ENCODE measurements around the gene ING1. TPM values are rescaled to one million over a fixed set of nuclear protein-coding genes. Genes with fewer than 3 reads are reported as not detected.

ING1 gene
- total RNA-seq, 8 experiments from 2014 or later = 4.7 to 21.8 (median 10.6) TPM

GRCh38 chr13:110737555-110737954, 24.1 kb downstream of the ING1 start:
- in situ Hi-C loops (cut with MboI; ENCODE audit: low pct_unique_long_range_greater_than_20kb in 2 of 9, low sequenced_read_pairs in 9 of 9, unreplicated experiment in 9 of 9) = no loop called here
- Histone ChIP-seq H3K4me3 (no peak overlapping the region), H3K4me1 (replicated peaks in 1 of 2) (no peaks in the 10 kb centered on the region), H3K27ac (no peak overlapping the region)
- no peak for ATAC-seq (replicated peaks in 6 of 8)

- Histone ChIP-seq H3K4me3 (no peak overlapping the region), H3K4me1 (replicated peaks in 1 of 2) (no peaks in the 10 kb centered on the region), H3K27ac (no peak overlapping the region)
- WGBS, 10 experiments = 71 to 88% methylated on average over 1 of the region's 1 CpG; no CpG with 5 or more reads in 8 of the 10 experiments
- no peak for ATAC-seq (replicated peaks in 6 of 8)
- in situ Hi-C loops (cut with MboI; ENCODE audit: low pct_unique_long_range_greater_than_20kb in 2 of 9, low sequenced_read_pairs in 9 of 9, unreplicated experiment in 9 of 9) = no loop called here
These were observed 30.2 kb downstream of the ING1 start for GRCh38 chr13:110743687-110744086.

DNA sequence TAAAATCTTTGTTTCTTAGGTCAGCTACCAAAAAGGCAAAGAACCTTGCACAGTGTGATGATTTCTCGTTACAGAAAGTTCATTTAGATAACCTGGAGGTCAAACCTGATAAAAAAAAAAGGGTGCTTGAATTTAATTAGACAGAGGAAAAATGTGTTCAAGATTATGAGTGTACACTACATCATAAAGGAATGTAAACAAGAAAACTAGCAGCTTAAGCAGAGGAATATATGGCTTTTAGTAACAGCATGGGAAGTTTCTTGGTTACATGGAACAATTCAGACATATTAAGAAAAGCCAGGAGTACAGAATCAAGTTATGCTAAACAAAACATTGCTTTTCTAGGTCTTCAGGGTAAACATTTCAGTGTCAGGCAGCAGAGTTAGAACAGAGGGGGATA, 32.9 kb downstream of the ING1 start:
- no peak overlapping the region for H3K4me3 ChIP-seq
- no peaks in the 10 kb centered on the region for H3K4me1 ChIP-seq (replicated peaks in 1 of 2)
- WGBS, 10 experiments = 17 to 100% (median 94%) methylated on average over 1 of the region's 1 CpG; no CpG with 5 or more reads in 1 of the 10 experiments
- no peak for ATAC-seq (replicated peaks in 6 of 8)
- no peak overlapping the region for H3K27ac ChIP-seq
- in situ Hi-C loops (cut with MboI; ENCODE audit: low pct_unique_long_range_greater_than_20kb in 2 of 9, low sequenced_read_pairs in 9 of 9, unreplicated experiment in 9 of 9) = no loop called here

DNA sequence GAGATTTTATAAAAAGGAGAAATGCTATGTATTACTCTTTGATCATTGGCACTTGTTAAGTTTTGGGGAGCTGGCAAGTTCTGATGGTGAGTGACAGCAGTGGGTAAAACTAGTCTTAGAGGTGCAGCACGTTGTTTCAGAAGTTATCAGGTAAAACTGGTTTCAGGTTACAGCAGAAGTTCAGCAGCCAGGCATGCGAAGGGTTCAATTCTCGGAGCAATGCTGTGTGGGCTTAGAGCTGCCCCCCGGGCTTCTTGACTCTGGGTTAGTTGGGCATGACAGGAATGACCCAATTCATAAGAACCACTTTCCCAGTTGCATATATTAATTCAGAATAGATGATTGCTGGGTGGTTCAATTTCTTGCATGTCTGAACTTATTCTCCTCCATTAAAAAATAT, 34.8 kb downstream of the ING1 start:
- H3K4me1 ChIP-seq (replicated peaks in 1 of 2) = no peaks in the 10 kb centered on the region
- 50 to 100% (median 81%) methylated on average over 1 to 4 of the region's 4 CpGs; no CpG with 5 or more reads in 1 of the 10 experiments for WGBS, 10 experiments
- no peak for ATAC-seq (replicated peaks in 6 of 8)
- H3K27ac ChIP-seq = no peak overlapping the region
- no peak overlapping the region for H3K4me3 ChIP-seq
- in situ Hi-C loops (cut with MboI; ENCODE audit: low pct_unique_long_range_greater_than_20kb in 2 of 9, low sequenced_read_pairs in 9 of 9, unreplicated experiment in 9 of 9) = no loop called here

- Histone ChIP-seq H3K4me3 (no peak overlapping the region), H3K27ac (no peak overlapping the region), H3K4me1 (replicated peaks in 1 of 2) (no peaks in the 10 kb centered on the region)
- in situ Hi-C loops (cut with MboI; ENCODE audit: low pct_unique_long_range_greater_than_20kb in 2 of 9, low sequenced_read_pairs in 9 of 9, unreplicated experiment in 9 of 9) = no loop called here
- WGBS, 10 experiments = 25 to 100% (median 69%) methylated on average over 1 to 3 of the region's 3 CpGs; no CpG with 5 or more reads in 1 of the 10 experiments
- ATAC-seq (replicated peaks in 6 of 8) = peak in 3 of 8 experiments; percentile 44 to 61 (median 54)
These were observed 42.7 kb downstream of the ING1 start for GRCh38 chr13:110756219-110756631.

DNA sequence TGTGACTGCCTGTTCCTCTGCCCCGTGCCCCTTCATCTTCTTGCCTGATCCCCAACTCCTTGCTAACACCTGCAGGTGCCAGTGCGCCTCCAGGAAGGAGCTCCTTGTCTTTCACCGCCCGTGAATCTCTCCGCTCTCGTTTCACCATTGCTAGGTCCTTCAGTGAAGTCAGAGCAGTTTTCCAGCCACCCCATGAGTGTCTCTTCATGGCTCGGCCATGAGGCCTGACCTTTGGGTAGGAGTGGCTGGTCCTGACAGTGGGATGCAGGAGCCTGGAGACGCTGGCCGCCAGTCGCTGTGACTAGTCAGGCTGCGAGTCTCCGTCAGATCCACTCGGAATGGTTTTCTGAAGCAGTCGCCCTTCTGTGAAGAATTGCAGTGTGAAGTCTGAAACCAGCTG, 43.8 kb downstream of the ING1 start:
- 77 to 100% (median 84%) methylated on average over 1 to 13 of the region's 14 CpGs; no CpG with 5 or more reads in 3 of the 10 experiments for WGBS, 10 experiments
- no peak overlapping the region for H3K27ac ChIP-seq
- ATAC-seq (replicated peaks in 6 of 8) = no peak
- no peaks in the 10 kb centered on the region for H3K4me1 ChIP-seq (replicated peaks in 1 of 2)
- in situ Hi-C loops (cut with MboI; ENCODE audit: low pct_unique_long_range_greater_than_20kb in 2 of 9, low sequenced_read_pairs in 9 of 9, unreplicated experiment in 9 of 9) = no loop called here
- H3K4me3 ChIP-seq = no peak overlapping the region

DNA sequence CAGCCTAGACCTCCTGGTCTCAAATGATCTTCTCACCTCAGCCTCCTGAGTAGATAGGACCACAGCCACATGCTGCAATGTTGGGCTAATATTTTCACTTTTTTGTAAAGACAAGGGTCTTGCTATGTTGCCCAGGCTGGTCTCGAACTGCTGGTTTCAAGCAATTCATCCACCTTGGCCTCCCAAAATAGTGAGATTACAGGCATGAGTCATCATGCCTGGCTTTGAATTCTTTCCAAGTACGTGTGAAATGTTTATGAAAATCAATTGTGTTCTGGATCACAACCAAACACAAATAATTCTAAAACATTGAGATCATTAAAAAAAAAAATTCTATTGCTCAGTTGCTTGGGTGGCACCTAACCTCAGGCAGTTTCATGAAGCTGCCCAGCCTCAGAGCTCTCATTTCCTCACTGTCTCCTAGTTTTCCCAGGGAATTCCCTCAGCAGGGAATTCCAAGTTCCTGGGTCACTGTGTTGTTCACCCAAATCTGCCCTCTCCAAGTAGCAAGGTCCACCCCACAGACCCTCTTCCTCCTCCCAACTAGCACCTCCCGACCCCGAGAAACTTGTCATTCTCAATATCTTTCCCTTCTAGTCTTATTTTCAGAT, 44.8 kb downstream of the ING1 start:
- WGBS, 10 experiments = 30 to 87% (median 71%) methylated on average over 1 to 4 of the region's 4 CpGs; no CpG with 5 or more reads in 1 of the 10 experiments
- H3K4me3 ChIP-seq = no peak overlapping the region
- no peak overlapping the region for H3K27ac ChIP-seq
- in situ Hi-C loops (cut with MboI; ENCODE audit: low pct_unique_long_range_greater_than_20kb in 2 of 9, low sequenced_read_pairs in 9 of 9, unreplicated experiment in 9 of 9) = no loop called here
- no peaks in the 10 kb centered on the region for H3K4me1 ChIP-seq (replicated peaks in 1 of 2)
- peak in 1 of 8 experiments; percentile 23 for ATAC-seq (replicated peaks in 6 of 8)

DNA sequence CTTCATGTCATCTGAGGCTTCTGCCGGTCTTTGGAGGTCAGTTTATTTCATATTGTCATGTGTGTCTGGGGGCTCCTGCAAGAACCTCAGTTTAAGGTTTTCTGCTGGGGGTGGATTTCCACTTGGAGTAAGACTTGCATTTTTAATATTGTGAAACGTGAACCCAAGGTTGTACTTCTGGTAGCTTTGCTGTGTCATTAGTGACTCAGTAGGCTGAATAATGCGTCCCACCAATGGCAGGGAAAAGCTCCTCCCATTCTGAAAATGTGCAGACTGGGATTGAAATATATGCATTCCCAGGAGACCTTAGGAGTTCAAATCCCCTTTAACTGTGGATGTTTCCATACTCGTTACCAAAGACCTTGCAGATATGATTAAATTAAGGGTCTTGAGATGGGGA, 46.2 kb downstream of the ING1 start:
- H3K4me3 ChIP-seq = no peak overlapping the region
- ATAC-seq (replicated peaks in 6 of 8) = peak in 2 of 8 experiments; percentile 62 to 69
- no peak overlapping the region for H3K27ac ChIP-seq
- no peaks in the 10 kb centered on the region for H3K4me1 ChIP-seq (replicated peaks in 1 of 2)
- in situ Hi-C loops (cut with MboI; ENCODE audit: low pct_unique_long_range_greater_than_20kb in 2 of 9, low sequenced_read_pairs in 9 of 9, unreplicated experiment in 9 of 9) = no loop called here
- WGBS, 10 experiments = 20 to 100% (median 80%) methylated on average over 1 to 4 of the region's 4 CpGs; no CpG with 5 or more reads in 1 of the 10 experiments

GRCh38 chr13:110760611-110761010, 47.1 kb downstream of the ING1 start:
- Histone ChIP-seq H3K27ac (no peak overlapping the region), H3K4me1 (replicated peaks in 1 of 2) (no peaks in the 10 kb centered on the region), H3K4me3 (no peak overlapping the region)
- WGBS, 10 experiments = 61 to 100% (median 95%) methylated on average over 1 to 6 of the region's 6 CpGs; no CpG with 5 or more reads in 4 of the 10 experiments
- in situ Hi-C loops (cut with MboI; ENCODE audit: low pct_unique_long_range_greater_than_20kb in 2 of 9, low sequenced_read_pairs in 9 of 9, unreplicated experiment in 9 of 9) = no loop called here
- ATAC-seq (replicated peaks in 6 of 8) = no peak

- H3K27ac ChIP-seq = no peak overlapping the region
- H3K4me3 ChIP-seq = no peak overlapping the region
- 14 to 80% (median 45%) methylated on average over 1 to 4 of the region's 4 CpGs for WGBS, 10 experiments
- in situ Hi-C loops (cut with MboI; ENCODE audit: low pct_unique_long_range_greater_than_20kb in 2 of 9, low sequenced_read_pairs in 9 of 9, unreplicated experiment in 9 of 9) = no loop called here
- H3K4me1 ChIP-seq (replicated peaks in 1 of 2) = no peaks in the 10 kb centered on the region
- ATAC-seq (replicated peaks in 6 of 8) = no peak
These were observed 53.4 kb downstream of the ING1 start for GRCh38 chr13:110766671-110767430.

- no peak overlapping the region for H3K4me3 ChIP-seq
- H3K4me1 ChIP-seq (replicated peaks in 1 of 2) = no peaks in the 10 kb centered on the region
- H3K27ac ChIP-seq = no peak overlapping the region
- ATAC-seq (replicated peaks in 6 of 8) = no peak
- WGBS, 10 experiments = 54 to 100% (median 93%) methylated on average over 1 to 7 of the region's 7 CpGs; no CpG with 5 or more reads in 1 of the 10 experiments
- in situ Hi-C loops (cut with MboI; ENCODE audit: low pct_unique_long_range_greater_than_20kb in 2 of 9, low sequenced_read_pairs in 9 of 9, unreplicated experiment in 9 of 9) = no loop called here
These were observed 54.0 kb downstream of the ING1 start for GRCh38 chr13:110767476-110767875.

DNA sequence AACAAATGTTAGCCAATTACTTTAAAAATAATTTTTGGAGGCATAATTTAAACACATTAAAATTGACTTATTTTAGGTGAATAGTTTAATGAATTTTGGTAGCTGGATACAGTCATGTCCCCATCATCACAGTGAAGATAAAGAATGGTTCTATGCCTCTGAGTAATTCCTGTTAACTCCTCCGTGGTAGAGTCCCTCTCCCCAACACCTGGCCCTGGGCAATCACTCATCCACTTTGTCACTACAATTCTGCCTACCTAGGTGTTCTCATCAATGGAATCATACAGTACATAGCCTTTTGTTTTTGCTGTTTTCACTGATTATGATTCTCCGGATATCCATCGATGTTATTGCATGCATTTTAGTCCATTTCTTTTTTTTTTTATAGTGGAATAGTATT, 55.6 kb downstream of the ING1 start:
- H3K27ac ChIP-seq = no peak overlapping the region
- no peaks in the 10 kb centered on the region for H3K4me1 ChIP-seq (replicated peaks in 1 of 2)
- no peak for ATAC-seq (replicated peaks in 6 of 8)
- 49 to 86% (median 58%) methylated on average over 3 of the region's 3 CpGs; no CpG with 5 or more reads in 1 of the 10 experiments for WGBS, 10 experiments
- in situ Hi-C loops (cut with MboI; ENCODE audit: low pct_unique_long_range_greater_than_20kb in 2 of 9, low sequenced_read_pairs in 9 of 9, unreplicated experiment in 9 of 9) = no loop called here
- H3K4me3 ChIP-seq = no peak overlapping the region

- Histone ChIP-seq H3K4me1 (replicated peaks in 1 of 2) (no peaks in the 10 kb centered on the region), H3K4me3 (no peak overlapping the region), H3K27ac (no peak overlapping the region)
- WGBS, 10 experiments = 0 to 88% (median 73%) methylated on average over 1 to 6 of the region's 10 CpGs; no CpG with 5 or more reads in 4 of the 10 experiments
- in situ Hi-C loops (cut with MboI; ENCODE audit: low pct_unique_long_range_greater_than_20kb in 2 of 9, low sequenced_read_pairs in 9 of 9, unreplicated experiment in 9 of 9) = no loop called here
- no peak for ATAC-seq (replicated peaks in 6 of 8)
These were observed 57.2 kb downstream of the ING1 start for GRCh38 chr13:110770678-110771077.
